ENCODE measurements around the gene AGK. TPM values are rescaled to one million over a fixed set of nuclear protein-coding genes. Genes with fewer than 3 reads are reported as not detected.

AGK gene
- total RNA-seq, 3 donors from 2014 or later = 14.7 to 33.1 (median 28.5) TPM

GRCh38 chr7:141585592-141586510 lies 34.6 kb downstream of the AGK start:
- DNase-seq (ENCODE audit: low spot score in 2 of 2) = no peak
- Histone ChIP-seq H3K27me3 (no peaks in the 10 kb centered on the region), H3K4me1 (no peaks in the 10 kb centered on the region), H3K4me3 (no peak overlapping the region), H3K27ac (no peak overlapping the region), H3K36me3 (no peaks in the 10 kb centered on the region), H3K9me3 (no peaks in the 10 kb centered on the region)
- intact Hi-C loops (cut with DNase I; ENCODE audit: low total_unique reads) = no loop called here
- no peak for TF ChIP-seq POLR2AphosphoS5 (IDR thresholded peaks at IDR 0.05)
- no peak for TF ChIP-seq POLR2A (IDR thresholded peaks at IDR 0.05)

DNA sequence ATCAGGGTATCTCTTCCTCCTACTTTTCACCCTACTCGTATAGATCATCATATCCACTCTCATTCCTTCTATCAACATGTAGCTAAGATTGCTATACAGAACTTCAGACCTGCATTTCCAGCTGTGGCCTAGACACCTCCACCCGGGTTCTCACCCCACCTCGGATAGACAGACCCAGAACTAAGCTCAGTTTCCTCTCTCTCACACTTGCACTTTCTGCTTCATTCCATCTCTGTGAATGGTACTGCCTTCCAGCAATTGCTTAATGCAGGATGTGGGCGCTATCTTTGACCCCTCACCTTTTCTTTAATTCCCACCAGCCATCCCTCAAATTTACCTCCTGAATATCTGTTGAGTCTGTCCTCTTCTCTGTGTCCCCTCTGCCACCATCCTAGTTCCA lies 35.7 kb downstream of the AGK start:
- TF ChIP-seq POLR2AphosphoS5 (IDR thresholded peaks at IDR 0.05) = no peak
- TF ChIP-seq, protein P1, sequence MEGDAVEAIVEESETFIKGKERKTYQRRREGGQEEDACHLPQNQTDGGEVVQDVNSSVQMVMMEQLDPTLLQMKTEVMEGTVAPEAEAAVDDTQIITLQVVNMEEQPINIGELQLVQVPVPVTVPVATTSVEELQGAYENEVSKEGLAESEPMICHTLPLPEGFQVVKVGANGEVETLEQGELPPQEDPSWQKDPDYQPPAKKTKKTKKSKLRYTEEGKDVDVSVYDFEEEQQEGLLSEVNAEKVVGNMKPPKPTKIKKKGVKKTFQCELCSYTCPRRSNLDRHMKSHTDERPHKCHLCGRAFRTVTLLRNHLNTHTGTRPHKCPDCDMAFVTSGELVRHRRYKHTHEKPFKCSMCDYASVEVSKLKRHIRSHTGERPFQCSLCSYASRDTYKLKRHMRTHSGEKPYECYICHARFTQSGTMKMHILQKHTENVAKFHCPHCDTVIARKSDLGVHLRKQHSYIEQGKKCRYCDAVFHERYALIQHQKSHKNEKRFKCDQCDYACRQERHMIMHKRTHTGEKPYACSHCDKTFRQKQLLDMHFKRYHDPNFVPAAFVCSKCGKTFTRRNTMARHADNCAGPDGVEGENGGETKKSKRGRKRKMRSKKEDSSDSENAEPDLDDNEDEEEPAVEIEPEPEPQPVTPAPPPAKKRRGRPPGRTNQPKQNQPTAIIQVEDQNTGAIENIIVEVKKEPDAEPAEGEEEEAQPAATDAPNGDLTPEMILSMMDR (IDR thresholded peaks at IDR 0.05) = no peak
- TF ChIP-seq POLR2A (IDR thresholded peaks at IDR 0.05) = no peak

DNA sequence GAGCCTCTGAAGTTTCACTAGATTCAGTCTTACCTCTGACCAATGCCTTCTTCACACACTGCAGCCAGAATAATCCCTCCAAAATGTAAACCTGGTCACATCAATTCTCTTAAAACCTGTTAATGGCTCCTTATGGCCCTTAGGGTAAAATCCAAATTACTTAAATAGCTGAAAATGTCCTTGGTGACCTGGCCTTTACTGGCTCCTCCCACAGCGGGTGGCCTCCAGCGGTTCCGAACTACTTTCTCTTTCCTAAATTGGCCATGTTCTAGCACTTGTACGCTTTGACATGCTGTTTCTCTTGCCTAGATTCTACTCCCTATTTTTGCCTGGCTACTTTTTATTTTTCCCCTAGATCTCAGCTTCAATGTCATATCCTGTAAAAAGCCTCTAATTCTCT lies 36.1 kb downstream of the AGK start:
- no peak for DNase-seq (ENCODE audit: low spot score in 2 of 2)
- Histone ChIP-seq H3K9me3 (no peaks in the 10 kb centered on the region), H3K36me3 (no peaks in the 10 kb centered on the region), H3K4me1 (no peaks in the 10 kb centered on the region), H3K27ac (no peak overlapping the region), H3K4me3 (no peak overlapping the region), H3K27me3 (no peaks in the 10 kb centered on the region)
- TF ChIP-seq POLR2A (IDR thresholded peaks at IDR 0.05) (no peak), POLR2AphosphoS5 (IDR thresholded peaks at IDR 0.05) (no peak)
- TF ChIP-seq, protein P1 (IDR thresholded peaks at IDR 0.05) = no peak
- intact Hi-C loops (cut with DNase I; ENCODE audit: low total_unique reads) = no loop called here

More for the DNA sequence above, 35.7 kb downstream of the AGK start:
- Histone ChIP-seq H3K27me3 (no peaks in the 10 kb centered on the region), H3K9me3 (no peaks in the 10 kb centered on the region), H3K27ac (no peak overlapping the region), H3K4me3 (no peak overlapping the region), H3K36me3 (no peaks in the 10 kb centered on the region), H3K4me1 (no peaks in the 10 kb centered on the region)
- no peak for DNase-seq (ENCODE audit: low spot score in 2 of 2)
- intact Hi-C loops (cut with DNase I; ENCODE audit: low total_unique reads) = no loop called here

GRCh38 chr7:141588912-141589311 lies 37.7 kb downstream of the AGK start:
- Histone ChIP-seq H3K36me3 (no peaks in the 10 kb centered on the region), H3K4me1 (no peaks in the 10 kb centered on the region), H3K9me3 (no peaks in the 10 kb centered on the region), H3K27ac (no peak overlapping the region), H3K27me3 (no peaks in the 10 kb centered on the region), H3K4me3 (no peak overlapping the region)
- intact Hi-C loops (cut with DNase I; ENCODE audit: low total_unique reads) = no loop called here
- DNase-seq (ENCODE audit: low spot score in 2 of 2) = no peak
- TF ChIP-seq POLR2AphosphoS5 (IDR thresholded peaks at IDR 0.05) (no peak), POLR2A (IDR thresholded peaks at IDR 0.05) (no peak)
- TF ChIP-seq, protein P1 (IDR thresholded peaks at IDR 0.05) = no peak

- Histone ChIP-seq H3K36me3 (no peaks in the 10 kb centered on the region), H3K27me3 (no peaks in the 10 kb centered on the region), H3K9me3 (no peaks in the 10 kb centered on the region), H3K4me1 (no peaks in the 10 kb centered on the region), H3K4me3 (no peak overlapping the region), H3K27ac (no peak overlapping the region)
- TF ChIP-seq, protein P1 (IDR thresholded peaks at IDR 0.05) = no peak
- no peak for TF ChIP-seq POLR2A (IDR thresholded peaks at IDR 0.05)
- TF ChIP-seq POLR2AphosphoS5 (IDR thresholded peaks at IDR 0.05) = no peak
- no peak for DNase-seq (ENCODE audit: low spot score in 2 of 2)
- intact Hi-C loops (cut with DNase I; ENCODE audit: low total_unique reads) = no loop called here
These were observed 38.9 kb downstream of the AGK start for GRCh38 chr7:141590071-141590470.

All from breast epithelium (tissue), 4 donors.